SU-DHL-6 (cell line): ENCODE data around the gene RASGRF2.

Experiments used
- EZH2phosphoT487 ChIP-seq: fragments of 200-600 bp; sonication (generic), shearing (Covaris generic); conservative IDR thresholded peaks from 2 replicates; pipeline ENCODE4 v1.6.1; 2018; ENCODE audit warnings: mild to moderate bottlenecking, antibody characterized with exemption, low read length, moderate library complexity, mixed read lengths
- TF ChIP-seq, protein P1 (sequence below): fragments of 200-600 bp; sonication (generic); IDR thresholded peaks from one replicate; pipeline ENCODE4 v1.5.1; 2017; ENCODE audit warnings: antibody characterized with exemption, mild to moderate bottlenecking, low read length, moderate library complexity; ENCODE audit not compliant: insufficient read depth, poor library complexity, severe bottlenecking

DNA sequence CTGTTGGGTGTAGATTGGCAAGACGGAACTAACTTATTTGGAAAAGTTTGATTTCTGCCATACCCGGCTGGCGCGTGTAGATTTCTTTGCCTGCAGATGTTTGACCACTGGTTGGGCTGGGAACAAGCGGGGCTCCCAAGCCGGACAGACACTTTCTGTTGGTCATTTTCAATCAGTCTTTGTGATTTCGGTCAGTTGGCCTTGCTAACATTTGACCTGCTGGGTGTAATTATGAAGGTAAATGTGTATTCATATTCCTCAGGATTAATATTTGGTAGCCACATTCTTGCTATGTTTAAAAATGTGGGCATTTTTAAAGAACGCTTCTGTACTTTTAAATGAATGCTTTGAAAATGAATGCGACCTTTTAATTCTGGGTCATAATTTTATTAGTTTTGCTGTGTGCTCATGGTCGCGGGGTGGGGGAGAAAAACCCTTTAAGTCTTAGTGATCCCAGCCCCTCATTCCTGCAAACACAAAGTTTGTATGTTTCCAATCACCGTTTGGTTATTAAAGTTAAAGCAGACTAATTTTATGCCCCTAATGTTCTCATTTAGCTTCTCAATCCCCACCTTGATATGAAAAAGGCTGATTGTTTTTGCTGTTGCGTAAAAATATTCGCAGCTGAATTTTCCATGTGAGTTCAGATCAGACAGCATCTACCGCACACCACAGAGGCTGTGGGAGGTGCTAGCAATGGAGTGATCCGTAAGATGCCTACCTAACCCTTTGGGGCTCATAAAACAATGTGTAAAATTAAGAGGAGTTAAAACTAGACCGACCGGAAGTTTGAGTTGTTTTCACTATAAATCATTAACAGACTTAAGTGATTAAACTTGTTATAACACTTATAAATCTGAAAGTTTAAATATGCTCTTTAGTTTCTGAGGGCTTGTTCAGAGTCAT lies 1.5 kb downstream of the RASGRF2 start:
- TF ChIP-seq, protein P1, sequence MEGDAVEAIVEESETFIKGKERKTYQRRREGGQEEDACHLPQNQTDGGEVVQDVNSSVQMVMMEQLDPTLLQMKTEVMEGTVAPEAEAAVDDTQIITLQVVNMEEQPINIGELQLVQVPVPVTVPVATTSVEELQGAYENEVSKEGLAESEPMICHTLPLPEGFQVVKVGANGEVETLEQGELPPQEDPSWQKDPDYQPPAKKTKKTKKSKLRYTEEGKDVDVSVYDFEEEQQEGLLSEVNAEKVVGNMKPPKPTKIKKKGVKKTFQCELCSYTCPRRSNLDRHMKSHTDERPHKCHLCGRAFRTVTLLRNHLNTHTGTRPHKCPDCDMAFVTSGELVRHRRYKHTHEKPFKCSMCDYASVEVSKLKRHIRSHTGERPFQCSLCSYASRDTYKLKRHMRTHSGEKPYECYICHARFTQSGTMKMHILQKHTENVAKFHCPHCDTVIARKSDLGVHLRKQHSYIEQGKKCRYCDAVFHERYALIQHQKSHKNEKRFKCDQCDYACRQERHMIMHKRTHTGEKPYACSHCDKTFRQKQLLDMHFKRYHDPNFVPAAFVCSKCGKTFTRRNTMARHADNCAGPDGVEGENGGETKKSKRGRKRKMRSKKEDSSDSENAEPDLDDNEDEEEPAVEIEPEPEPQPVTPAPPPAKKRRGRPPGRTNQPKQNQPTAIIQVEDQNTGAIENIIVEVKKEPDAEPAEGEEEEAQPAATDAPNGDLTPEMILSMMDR, result no peak
- TF ChIP-seq EZH2phosphoT487, result no peak
